C4-2B (cell line): ENCODE data around the gene NRG3.

Experiments
- ZFX ChIP-seq: fragments of 450-650 bp; IDR thresholded peaks from 2 replicates; pipeline ENCODE4 v1.6.1; 2017
- TF ChIP-seq, protein P1 (sequence below): fragments of 450-650 bp; conservative IDR thresholded peaks from 2 replicates; pipeline ENCODE4 v1.5.1; 2017; ENCODE audit warnings: mild to moderate bottlenecking

DNA sequence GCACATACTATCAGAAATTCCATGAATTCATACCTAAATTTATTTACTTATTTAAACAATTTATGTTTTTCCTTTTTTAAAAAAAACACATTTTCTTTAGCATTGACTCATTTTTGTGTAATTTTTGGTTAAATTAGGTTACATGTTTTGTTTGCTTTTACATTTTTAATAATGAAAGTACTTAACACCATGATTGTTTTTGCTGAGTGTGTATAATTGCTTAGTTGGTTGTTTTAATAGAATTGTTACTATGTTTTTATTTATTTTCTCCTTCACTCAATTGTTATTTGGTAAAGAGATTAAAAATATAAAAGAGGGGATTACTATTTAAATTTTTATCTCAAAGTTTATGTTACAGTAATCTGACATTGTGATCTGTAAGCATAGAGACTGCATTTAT, 508.4 kb downstream of the NRG3 start:
- TF ChIP-seq, protein P1, sequence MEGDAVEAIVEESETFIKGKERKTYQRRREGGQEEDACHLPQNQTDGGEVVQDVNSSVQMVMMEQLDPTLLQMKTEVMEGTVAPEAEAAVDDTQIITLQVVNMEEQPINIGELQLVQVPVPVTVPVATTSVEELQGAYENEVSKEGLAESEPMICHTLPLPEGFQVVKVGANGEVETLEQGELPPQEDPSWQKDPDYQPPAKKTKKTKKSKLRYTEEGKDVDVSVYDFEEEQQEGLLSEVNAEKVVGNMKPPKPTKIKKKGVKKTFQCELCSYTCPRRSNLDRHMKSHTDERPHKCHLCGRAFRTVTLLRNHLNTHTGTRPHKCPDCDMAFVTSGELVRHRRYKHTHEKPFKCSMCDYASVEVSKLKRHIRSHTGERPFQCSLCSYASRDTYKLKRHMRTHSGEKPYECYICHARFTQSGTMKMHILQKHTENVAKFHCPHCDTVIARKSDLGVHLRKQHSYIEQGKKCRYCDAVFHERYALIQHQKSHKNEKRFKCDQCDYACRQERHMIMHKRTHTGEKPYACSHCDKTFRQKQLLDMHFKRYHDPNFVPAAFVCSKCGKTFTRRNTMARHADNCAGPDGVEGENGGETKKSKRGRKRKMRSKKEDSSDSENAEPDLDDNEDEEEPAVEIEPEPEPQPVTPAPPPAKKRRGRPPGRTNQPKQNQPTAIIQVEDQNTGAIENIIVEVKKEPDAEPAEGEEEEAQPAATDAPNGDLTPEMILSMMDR: no peak
- no peak for TF ChIP-seq ZFX
